HG03342 (cell line): ENCODE data around the gene DPAGT1.
"Not testable (repeated sequence)": the region's sequence is repeated elsewhere in the genome, so short reads cannot be mapped to it uniquely, and the experiment has no call there.

Source experiments
- ATAC-seq: cut with Tn5 transposase; IDR thresholded peaks from one replicate; pipeline ENCODE4 v1.9.1; 2021; ENCODE audit warnings: mild to moderate bottlenecking, moderate library complexity; ENCODE audit not compliant: unreplicated experiment

Gene DPAGT1

GRCh38 chr11:119101759-119102423 is at the start of gene DPAGT1:
Gene DPAGT1 (minus strand): TSS chr11:119101853. CDS start chr11:119101655, 198 bp downstream.
- peak; percentile 74 for ATAC-seq

DNA sequence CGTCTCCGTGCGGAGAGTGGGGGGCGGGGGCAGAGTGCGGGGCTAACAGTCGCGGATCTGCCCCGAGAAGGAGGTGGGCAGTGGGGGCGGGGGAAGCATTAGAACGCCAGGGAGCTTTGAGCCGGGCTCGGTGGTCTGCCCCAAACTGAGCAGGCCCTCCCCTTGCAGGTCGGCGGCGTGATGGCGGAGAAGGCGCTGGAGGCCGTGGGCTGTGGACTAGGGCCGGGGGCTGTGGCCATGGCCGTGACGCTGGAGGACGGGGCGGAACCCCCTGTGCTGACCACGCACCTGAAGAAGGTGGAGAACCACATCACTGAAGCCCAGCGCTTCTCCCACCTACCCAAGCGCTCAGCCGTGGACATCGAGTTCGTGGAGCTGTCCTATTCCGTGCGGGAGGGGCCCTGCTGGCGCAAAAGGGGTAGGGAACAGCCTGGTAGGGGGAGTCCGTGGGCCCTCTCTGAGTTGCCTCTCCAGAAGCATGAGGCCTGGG is 48.2 kb upstream of the DPAGT1 start:
- ATAC-seq: no peak

DNA sequence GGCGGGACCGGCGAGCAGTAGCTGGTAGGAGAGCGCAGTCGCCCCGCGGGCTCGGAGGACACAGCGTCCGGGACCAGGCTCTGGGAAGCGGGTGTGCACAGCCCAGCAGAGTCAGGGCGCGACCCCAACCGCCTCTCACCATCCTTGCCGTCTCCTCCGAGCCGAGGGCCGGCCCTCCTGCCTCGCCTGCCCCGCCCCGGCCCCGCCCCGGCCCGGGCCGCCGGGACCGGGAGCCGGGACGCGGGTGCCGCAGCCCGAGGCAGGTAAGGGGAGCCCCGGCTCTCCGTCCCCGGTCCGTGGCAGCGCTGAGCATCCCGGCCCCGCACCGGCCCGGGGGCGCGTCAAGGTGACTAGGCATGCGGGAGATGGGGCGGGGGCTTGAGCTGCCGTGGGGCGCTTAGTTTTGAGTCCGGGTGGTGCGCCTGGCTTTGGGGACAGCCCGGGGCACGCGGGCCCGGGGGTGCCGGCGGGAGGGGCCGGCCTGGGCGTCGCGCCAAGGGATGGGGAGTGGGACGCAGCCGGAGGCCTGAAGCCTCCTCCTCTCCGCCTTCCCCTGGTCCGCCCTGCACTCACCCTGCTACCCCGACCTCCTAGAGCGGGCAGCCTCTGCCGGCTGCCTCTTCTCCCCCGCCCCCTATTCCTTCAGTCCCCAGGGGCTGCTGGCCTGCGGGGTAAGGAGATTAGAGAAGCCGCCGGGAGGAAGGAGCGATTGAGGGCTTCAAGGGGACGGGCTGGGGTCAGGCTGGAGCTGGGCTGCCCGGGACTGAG is 47.5 kb upstream of the DPAGT1 start, which contains the start of gene ABCG4:
Gene ABCG4 (plus strand): TSS at position 35 of the 768 bp plus-strand sequence. CDS start 914 bp downstream, outside the sequence.
- ATAC-seq: no peak

GRCh38 chr11:119148720-119149017 is 47.0 kb upstream of the DPAGT1 start:
- ATAC-seq: no peak

- ATAC-seq: no peak
Measured at GRCh38 chr11:119147604-119148333, 46.1 kb upstream of the DPAGT1 start.

- ATAC-seq: no peak
Measured at GRCh38 chr11:119145551-119145950, 43.9 kb upstream of the DPAGT1 start.

DNA sequence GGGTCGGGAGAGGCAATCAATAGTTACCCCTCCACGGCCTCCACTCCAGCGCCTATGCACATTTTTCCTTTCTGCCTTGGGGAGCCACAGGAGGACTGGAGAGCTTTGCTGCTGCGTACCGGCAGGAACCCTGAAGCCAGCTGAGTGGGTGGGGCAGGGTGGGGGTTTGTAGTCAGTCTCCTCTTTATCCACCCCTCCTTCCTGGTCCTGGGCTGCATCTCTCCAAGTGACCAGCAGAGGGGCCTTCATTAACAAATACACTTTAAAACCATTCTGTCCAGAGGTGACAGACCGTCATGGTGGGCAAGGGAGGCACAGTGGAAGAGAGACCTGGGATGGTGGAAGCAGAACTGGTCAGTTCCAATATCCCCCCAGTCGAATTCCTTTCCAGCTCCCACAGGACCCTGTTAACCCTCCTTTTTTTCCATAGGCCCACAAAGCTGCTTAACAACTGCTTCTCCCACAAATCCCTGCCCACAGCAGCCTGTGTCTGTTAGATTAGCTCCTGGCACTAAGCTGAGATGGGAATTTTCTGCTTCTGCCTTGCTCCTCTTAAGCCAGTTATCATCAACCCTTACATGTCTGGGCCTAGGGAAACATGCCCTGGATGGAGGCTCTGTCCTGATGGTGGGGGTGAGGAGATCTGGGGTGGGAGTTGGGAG is 43.3 kb upstream of the DPAGT1 start:
- peak; percentile 61 for ATAC-seq

DNA sequence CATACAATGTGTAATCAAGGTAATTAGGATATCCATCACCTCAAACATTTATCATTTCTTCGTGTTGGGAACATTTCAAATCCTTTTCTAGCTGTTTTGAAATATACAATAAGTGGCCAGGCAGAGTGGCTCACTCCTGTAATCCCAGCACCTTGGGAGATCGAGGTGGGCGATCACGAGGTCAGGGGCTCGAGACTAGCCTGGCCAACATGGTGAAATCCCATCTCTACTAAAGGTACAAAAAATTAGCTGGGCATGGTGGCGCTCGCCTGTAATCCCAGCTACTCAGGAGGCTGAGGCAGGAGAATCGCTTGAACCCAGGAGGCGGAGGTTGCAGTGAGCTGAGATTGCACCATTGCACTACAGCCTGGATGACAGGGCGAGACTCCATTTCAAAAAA is 37.6 kb upstream of the DPAGT1 start:
- ATAC-seq: not testable (repeated sequence)

DNA sequence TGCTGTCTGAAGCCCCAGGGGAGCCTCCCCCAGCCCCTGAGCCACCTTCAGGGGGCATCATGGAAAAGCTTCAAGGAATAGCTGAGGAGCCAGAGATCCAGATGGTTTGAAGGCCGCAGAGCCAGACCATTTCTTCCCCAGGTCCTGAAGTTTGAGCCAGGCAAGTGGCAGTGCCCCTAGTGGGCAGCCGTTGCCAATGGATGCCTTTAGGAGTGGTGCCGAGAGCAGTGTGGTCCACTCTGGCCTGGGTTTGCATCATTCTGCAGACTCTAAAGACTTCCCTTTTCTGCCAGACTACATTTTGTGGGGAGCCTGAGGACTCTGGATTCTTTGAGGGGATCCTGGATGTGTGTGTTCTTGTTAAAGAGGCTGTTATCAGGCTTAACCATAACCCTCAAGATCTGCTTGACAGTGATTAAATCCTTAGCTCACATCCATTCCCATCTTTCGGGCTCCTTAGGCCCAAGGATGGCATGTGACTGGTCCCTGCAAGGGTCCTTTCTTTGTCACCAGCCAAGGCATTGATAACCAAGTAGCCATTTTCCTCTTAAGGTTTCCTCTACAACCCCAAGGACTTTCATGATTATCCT is 32.8 kb upstream of the DPAGT1 start:
- ATAC-seq: no peak

DNA sequence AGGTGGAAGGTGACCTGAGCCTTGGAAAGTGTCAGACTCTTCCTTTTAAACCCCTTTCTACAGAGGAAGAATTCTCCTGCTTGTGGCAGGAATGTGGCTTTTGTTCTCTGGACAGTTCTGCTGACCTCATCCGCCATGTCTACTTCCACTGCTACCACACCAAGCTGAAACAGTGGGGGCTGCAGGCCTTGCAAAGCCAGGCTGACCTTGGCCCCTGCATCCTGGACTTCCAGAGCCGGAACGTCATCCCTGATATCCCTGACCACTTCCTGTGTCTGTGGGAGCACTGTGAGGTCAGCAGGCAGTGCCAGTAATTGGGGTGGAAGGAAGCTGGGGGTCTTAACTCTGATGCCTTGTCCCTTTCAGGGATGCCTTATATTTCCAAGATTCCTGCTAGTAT is 29.0 kb upstream of the DPAGT1 start:
- ATAC-seq: no peak

- ATAC-seq: no peak
Measured at GRCh38 chr11:119126675-119127268, 25.1 kb upstream of the DPAGT1 start.

- no peak for ATAC-seq
Measured at GRCh38 chr11:119125821-119126220, 24.2 kb upstream of the DPAGT1 start.

DNA sequence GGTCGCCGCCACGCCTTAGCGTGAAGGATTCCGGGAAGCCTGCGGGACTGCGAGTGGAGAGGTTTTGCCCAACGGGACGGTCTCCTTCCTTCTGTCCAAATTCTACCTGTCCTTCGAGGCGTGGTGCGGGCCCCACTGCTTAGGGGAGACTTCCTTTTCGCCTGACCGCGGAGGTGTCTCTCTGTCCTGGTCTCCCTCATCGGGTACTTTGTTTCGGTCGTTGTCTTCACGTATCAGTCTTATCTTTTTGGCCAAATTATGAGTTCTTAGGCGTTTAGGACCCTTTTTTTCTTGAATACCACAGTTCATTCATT is 20.1 kb upstream of the DPAGT1 start:
- ATAC-seq: no peak

GRCh38 chr11:119121008-119121810 is 19.6 kb upstream of the DPAGT1 start, which contains the start of gene HINFP:
Gene HINFP (plus strand): TSS chr11:119121580. CDS start chr11:119126945, 5,365 bp downstream.
- peak; percentile 95 for ATAC-seq

GRCh38 chr11:119120639-119121007 is 19.0 kb upstream of the DPAGT1 start:
- ATAC-seq: no peak

DNA sequence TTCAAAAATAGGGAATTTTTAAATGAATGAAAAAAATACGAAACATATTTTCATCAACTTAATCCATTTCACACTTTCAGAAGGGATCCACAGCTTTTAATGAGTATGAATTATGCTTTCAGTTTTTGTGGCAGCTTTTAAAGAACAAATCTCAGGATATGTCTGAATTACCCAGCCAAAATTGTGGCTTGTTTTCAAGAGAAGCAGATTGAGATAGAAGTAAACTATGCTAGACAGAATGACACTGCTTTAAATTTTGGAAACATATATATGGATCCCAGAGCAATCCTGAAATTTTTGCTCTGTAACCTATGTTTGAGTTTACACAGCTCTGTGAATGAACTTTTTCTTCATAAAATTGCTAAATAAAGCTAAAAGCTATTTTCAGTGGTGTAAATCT is 17.3 kb upstream of the DPAGT1 start:
- ATAC-seq: no peak

GRCh38 chr11:119118227-119118626 is 16.6 kb upstream of the DPAGT1 start:
- ATAC-seq: no peak

GRCh38 chr11:119117004-119117706 is 15.5 kb upstream of the DPAGT1 start:
- ATAC-seq: no peak

DNA sequence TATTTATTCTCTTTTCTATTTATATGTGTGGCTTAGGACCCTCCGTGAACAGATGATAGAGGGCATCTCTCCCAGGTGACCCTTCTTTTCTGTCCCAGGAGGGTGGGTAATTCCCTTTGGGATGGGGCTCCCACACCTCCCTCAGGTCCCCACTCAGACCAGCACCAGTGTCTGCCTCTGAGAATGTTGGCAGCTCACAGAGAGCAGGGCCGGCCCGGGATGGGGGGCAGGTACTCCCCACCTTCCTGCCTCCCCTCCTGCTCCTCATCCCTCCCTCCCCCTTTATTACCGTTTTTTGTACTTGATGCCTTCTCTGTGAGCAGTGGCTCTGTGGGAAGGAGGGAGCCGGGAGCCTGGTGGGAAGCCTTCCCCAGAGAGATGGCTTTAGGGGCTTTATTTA is 14.9 kb upstream of the DPAGT1 start:
- no peak for ATAC-seq
